Activated CD4-positive, alpha-beta memory T cell treated with anti-CD3 and anti-CD28 coated beads, Interleukin-2, amount 10 ng/mL, durations not matched to agents 7 days and 5 days (primary cell): ENCODE data around the gene ZSWIM4. TPM values are rescaled to one million over a fixed set of nuclear protein-coding genes. Genes with fewer than 3 reads are reported as not detected.

Experiments used
- CTCF ChIA-PET: fragments of 350-600 bp; sonication (Branson Sonifier 250); formaldehyde crosslinking; loops from one replicate; lab custom pipeline; 2021; ENCODE audit warnings: antibody characterized with exemption, inconsistent platforms; lab: Charles Lee
- POLR2A ChIA-PET: fragments of 350-600 bp; sonication (Branson Sonifier 250); formaldehyde crosslinking; loops from one replicate; lab custom pipeline; 2021; ENCODE audit warnings: antibody characterized with exemption; lab: Charles Lee
- DNase-seq: peaks from one replicate; pipeline ENCODE4 v3.0.0-alpha.2; 2020
- H3K27ac Mint-ChIP-seq: one replicate; pipeline ENCODE4 v1.8.0; 2021; ENCODE audit warnings: mild to moderate bottlenecking, mixed read lengths
- H3K27me3 Mint-ChIP-seq: one replicate; pipeline ENCODE4 v1.8.0; 2021; ENCODE audit warnings: mixed read lengths
- H3K36me3 Mint-ChIP-seq: one replicate; pipeline ENCODE4 v1.8.0; 2021; ENCODE audit warnings: low read depth, mixed read lengths
- H3K4me1 Mint-ChIP-seq: one replicate; pipeline ENCODE4 v1.8.0; 2021; ENCODE audit warnings: mixed read lengths
- H3K4me3 Mint-ChIP-seq: one replicate; pipeline ENCODE4 v1.8.0; 2021; ENCODE audit warnings: mild to moderate bottlenecking, mixed read lengths
- H3K9me3 Mint-ChIP-seq: one replicate; pipeline ENCODE4 v1.8.0; 2021; ENCODE audit warnings: mixed read lengths
- total RNA-seq, 2 experiments: library from RNA; stranded (reverse); gene quantifications; one replicate each; pipeline ENCODE4 v1.2.3, GENCODE V29; 2021

The ZSWIM4 gene
- total RNA-seq, 2 experiments from 2014 or later = 10.1 to 10.4 TPM

GRCh38 chr19:13797870-13798269 lies 2.6 kb downstream of the ZSWIM4 start:
- peaks cover 29% of the 10 kb centered on the region for H3K4me1 Mint-ChIP-seq
- no peak overlapping the region for H3K27ac Mint-ChIP-seq
- peaks cover 5% of the 10 kb centered on the region for H3K36me3 Mint-ChIP-seq
- no peaks in the 10 kb centered on the region for H3K27me3 Mint-ChIP-seq
- DNase-seq = no peak
- POLR2A ChIA-PET = interaction anchor here (0.8 to 1.8 kb wide), 3 partner anchors 10 to 65 kb away, joined by 4 to 5 read pairs (median 4); no protein-coding TSS in a partner anchor
- CTCF ChIA-PET = interaction anchor here (1.0 to 4.2 kb wide), 3 partner anchors 13 to 65 kb away, joined by 3 to 28 read pairs (median 3); a partner anchor contains a TSS
- no peaks in the 10 kb centered on the region for H3K9me3 Mint-ChIP-seq
- H3K4me3 Mint-ChIP-seq = no peak overlapping the region

GRCh38 chr19:13799669-13800068 lies 4.4 kb downstream of the ZSWIM4 start:
- no peak for DNase-seq
- Mint-ChIP-seq H3K4me1 (peaks cover 21% of the 10 kb centered on the region), H3K9me3 (no peaks in the 10 kb centered on the region), H3K27me3 (no peaks in the 10 kb centered on the region), H3K4me3 (no peak overlapping the region), H3K36me3 (peaks cover 5% of the 10 kb centered on the region), H3K27ac (no peak overlapping the region)
- ChIA-PET POLR2A (no interaction called here), CTCF (interaction anchor here (0.6 kb wide), 1 partner anchor 12 kb away, joined by 3 read pairs; no protein-coding TSS in a partner anchor)

GRCh38 chr19:13803038-13803437 lies 7.8 kb downstream of the ZSWIM4 start:
- Mint-ChIP-seq H3K27ac (no peak overlapping the region), H3K4me3 (no peak overlapping the region), H3K27me3 (no peaks in the 10 kb centered on the region), H3K4me1 (peaks cover under 1% of the 10 kb centered on the region), H3K36me3 (peaks cover 12% of the 10 kb centered on the region), H3K9me3 (no peaks in the 10 kb centered on the region)
- DNase-seq = no peak
- ChIA-PET CTCF (no interaction called here), POLR2A (no interaction called here)

- Mint-ChIP-seq H3K27me3 (no peaks in the 10 kb centered on the region), H3K4me1 (no peaks in the 10 kb centered on the region), H3K36me3 (peaks cover 17% of the 10 kb centered on the region), H3K9me3 (no peaks in the 10 kb centered on the region), H3K27ac (no peak overlapping the region), H3K4me3 (no peak overlapping the region)
- no peak for DNase-seq
- ChIA-PET POLR2A (no interaction called here), CTCF (interaction anchor here (1.1 kb wide), 1 partner anchor 57 kb away, joined by 14 read pairs; no protein-coding TSS in a partner anchor)
Measured at GRCh38 chr19:13804830-13805683, 9.8 kb downstream of the ZSWIM4 start.

GRCh38 chr19:13806728-13807127 lies 11.5 kb downstream of the ZSWIM4 start:
- H3K27ac Mint-ChIP-seq = no peak overlapping the region
- no peak overlapping the region for H3K4me3 Mint-ChIP-seq
- peaks cover 12% of the 10 kb centered on the region for H3K36me3 Mint-ChIP-seq
- no peaks in the 10 kb centered on the region for H3K9me3 Mint-ChIP-seq
- H3K27me3 Mint-ChIP-seq = no peaks in the 10 kb centered on the region
- ChIA-PET CTCF (no interaction called here), POLR2A (no interaction called here)
- DNase-seq = no peak
- H3K4me1 Mint-ChIP-seq = no peaks in the 10 kb centered on the region

GRCh38 chr19:13807421-13808021 lies 12.3 kb downstream of the ZSWIM4 start:
- Mint-ChIP-seq H3K27me3 (no peaks in the 10 kb centered on the region), H3K4me1 (no peaks in the 10 kb centered on the region), H3K9me3 (no peaks in the 10 kb centered on the region), H3K4me3 (no peak overlapping the region), H3K27ac (no peak overlapping the region), H3K36me3 (peaks cover 12% of the 10 kb centered on the region)
- DNase-seq = no peak
- ChIA-PET CTCF (no interaction called here), POLR2A (no interaction called here)

- DNase-seq = no peak
- Mint-ChIP-seq H3K9me3 (no peaks in the 10 kb centered on the region), H3K4me3 (no peak overlapping the region), H3K4me1 (no peaks in the 10 kb centered on the region), H3K27me3 (no peaks in the 10 kb centered on the region), H3K36me3 (peaks cover 17% of the 10 kb centered on the region), H3K27ac (no peak overlapping the region)
- ChIA-PET POLR2A (interaction anchor here (1.4 kb wide), 1 partner anchor 9 kb away, joined by 3 read pairs; no protein-coding TSS in a partner anchor), CTCF (no interaction called here)
Measured at GRCh38 chr19:13808856-13809255, 13.6 kb downstream of the ZSWIM4 start.

- ChIA-PET POLR2A (no interaction called here), CTCF (interaction anchor here (0.7 kb wide), 1 partner anchor 50 kb away, joined by 3 read pairs; no protein-coding TSS in a partner anchor)
- Mint-ChIP-seq H3K36me3 (peaks cover 14% of the 10 kb centered on the region), H3K27ac (no peak overlapping the region), H3K27me3 (no peaks in the 10 kb centered on the region), H3K4me1 (peaks cover 2% of the 10 kb centered on the region), H3K9me3 (no peaks in the 10 kb centered on the region), H3K4me3 (no peak overlapping the region)
- no peak for DNase-seq
Measured at GRCh38 chr19:13812544-13812943, 17.3 kb downstream of the ZSWIM4 start.

GRCh38 chr19:13813147-13813546 lies 17.9 kb downstream of the ZSWIM4 start:
- Mint-ChIP-seq H3K4me1 (peaks cover 2% of the 10 kb centered on the region), H3K27me3 (no peaks in the 10 kb centered on the region), H3K4me3 (no peak overlapping the region), H3K9me3 (no peaks in the 10 kb centered on the region), H3K36me3 (peaks cover 14% of the 10 kb centered on the region), H3K27ac (no peak overlapping the region)
- CTCF ChIA-PET = no interaction called here
- no peak for DNase-seq
- POLR2A ChIA-PET = no interaction called here

GRCh38 chr19:13814550-13814949 lies 19.3 kb downstream of the ZSWIM4 start:
- ChIA-PET POLR2A (no interaction called here), CTCF (interaction anchor here (0.6 kb wide), 1 partner anchor 1092 kb away, joined by 5 read pairs; no protein-coding TSS in a partner anchor)
- no peak for DNase-seq
- Mint-ChIP-seq H3K4me1 (peaks cover 2% of the 10 kb centered on the region), H3K4me3 (no peak overlapping the region), H3K27ac (no peak overlapping the region), H3K27me3 (no peaks in the 10 kb centered on the region), H3K9me3 (no peaks in the 10 kb centered on the region), H3K36me3 (peaks cover 10% of the 10 kb centered on the region)

- peaks cover 2% of the 10 kb centered on the region for H3K4me1 Mint-ChIP-seq
- H3K9me3 Mint-ChIP-seq = no peaks in the 10 kb centered on the region
- no peaks in the 10 kb centered on the region for H3K27me3 Mint-ChIP-seq
- no peak for DNase-seq
- H3K4me3 Mint-ChIP-seq = no peak overlapping the region
- ChIA-PET POLR2A (interaction anchor here (0.7 to 1.2 kb wide), 2 partner anchors 8 to 19 kb away, joined by 3 to 4 read pairs; no protein-coding TSS in a partner anchor), CTCF (no interaction called here)
- no peak overlapping the region for H3K27ac Mint-ChIP-seq
- peaks cover 9% of the 10 kb centered on the region for H3K36me3 Mint-ChIP-seq
Measured at GRCh38 chr19:13817018-13817614, 21.9 kb downstream of the ZSWIM4 start.

- no peaks in the 10 kb centered on the region for H3K9me3 Mint-ChIP-seq
- H3K4me3 Mint-ChIP-seq = no peak overlapping the region
- H3K4me1 Mint-ChIP-seq = peaks cover 2% of the 10 kb centered on the region
- H3K36me3 Mint-ChIP-seq = peaks cover 9% of the 10 kb centered on the region
- no peak for DNase-seq
- ChIA-PET CTCF (no interaction called here), POLR2A (interaction anchor here (0.7 to 1.2 kb wide), 2 partner anchors 9 to 19 kb away, joined by 3 to 4 read pairs; no protein-coding TSS in a partner anchor)
- no peaks in the 10 kb centered on the region for H3K27me3 Mint-ChIP-seq
- no peak overlapping the region for H3K27ac Mint-ChIP-seq
Measured at GRCh38 chr19:13817615-13818371, 22.6 kb downstream of the ZSWIM4 start.
